ENCODE measurements around the gene PLN. TPM values are rescaled to one million over a fixed set of nuclear protein-coding genes. Genes with fewer than 3 reads are reported as not detected.

Gene PLN
- total RNA-seq, 1 experiment from 2014 or later, result not detected

DNA sequence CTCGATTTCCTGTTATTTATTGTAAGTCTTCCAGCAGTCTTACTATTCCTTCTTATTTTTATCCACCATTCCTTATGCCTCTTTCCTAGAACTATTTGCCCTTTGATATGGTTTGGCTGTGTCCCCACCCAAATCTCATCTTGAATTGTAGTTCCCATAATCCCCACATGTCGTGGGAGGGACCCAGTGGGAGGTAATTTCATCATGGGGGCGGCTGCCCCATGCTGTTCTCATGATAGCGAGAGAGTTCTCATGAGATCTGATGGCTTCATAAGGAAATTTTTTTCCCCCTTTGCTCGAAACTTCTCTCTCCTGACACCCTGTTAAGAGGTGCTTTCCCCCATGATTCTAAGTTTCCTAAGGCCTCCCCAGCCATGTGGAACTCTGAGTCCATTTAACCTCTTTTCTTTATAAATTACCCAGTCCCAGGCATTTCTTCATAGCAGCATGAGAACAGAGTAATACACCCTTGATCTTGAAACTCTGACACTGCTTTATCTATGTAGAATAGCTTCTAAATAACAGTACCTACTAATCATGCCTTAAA is 48.8 kb downstream of the PLN start:
- no peak for DNase-seq (ENCODE audit: low read depth, low spot score)
- in situ Hi-C loops (cut with HindIII; ENCODE audit: low pct_unique_long_range_greater_than_20kb, low sequenced_read_pairs), result no loop called here

DNA sequence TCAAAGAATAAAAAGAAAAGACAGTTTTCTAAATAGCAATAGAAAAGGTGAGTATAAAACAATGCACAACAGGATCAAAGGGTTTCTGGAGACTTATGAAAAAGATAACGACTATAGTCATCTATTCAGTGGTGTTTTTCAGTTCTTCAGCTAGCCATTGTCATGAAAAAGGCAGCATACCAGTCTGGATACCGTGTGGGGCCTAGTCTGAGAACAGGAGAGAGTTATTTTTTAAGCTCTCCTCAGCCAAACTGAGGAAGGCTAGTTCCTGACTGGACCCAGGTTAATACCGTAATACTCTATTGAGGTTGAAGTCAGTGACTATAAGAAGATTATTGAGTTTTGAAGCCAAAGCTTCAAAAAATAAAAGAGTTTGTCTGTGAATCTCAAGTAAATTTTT is 49.5 kb downstream of the PLN start:
- DNase-seq (ENCODE audit: low read depth, low spot score), result no peak
- in situ Hi-C loops (cut with HindIII; ENCODE audit: low pct_unique_long_range_greater_than_20kb, low sequenced_read_pairs), result no loop called here

DNA sequence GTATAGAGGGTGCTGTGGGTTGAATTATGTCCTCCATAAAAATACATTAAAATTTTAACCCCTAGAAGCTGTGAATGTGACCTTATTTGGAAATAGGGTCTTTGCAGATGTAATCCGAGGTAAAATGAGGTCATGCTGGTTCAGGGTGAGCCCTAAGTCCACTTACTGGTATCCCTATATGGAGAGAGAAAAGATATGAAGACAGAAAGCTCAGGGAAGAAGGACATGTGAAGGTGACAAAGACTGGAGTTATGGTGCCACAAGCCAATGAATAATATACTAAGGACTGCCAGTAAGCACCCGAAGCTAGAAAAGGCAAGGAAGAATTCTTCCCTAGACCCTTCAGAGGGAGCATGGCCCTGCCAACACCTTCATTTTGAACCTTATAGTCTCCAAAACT is 50.2 kb downstream of the PLN start:
- DNase-seq (ENCODE audit: low read depth, low spot score), result no peak
- in situ Hi-C loops (cut with HindIII; ENCODE audit: low pct_unique_long_range_greater_than_20kb, low sequenced_read_pairs), result no loop called here

DNA sequence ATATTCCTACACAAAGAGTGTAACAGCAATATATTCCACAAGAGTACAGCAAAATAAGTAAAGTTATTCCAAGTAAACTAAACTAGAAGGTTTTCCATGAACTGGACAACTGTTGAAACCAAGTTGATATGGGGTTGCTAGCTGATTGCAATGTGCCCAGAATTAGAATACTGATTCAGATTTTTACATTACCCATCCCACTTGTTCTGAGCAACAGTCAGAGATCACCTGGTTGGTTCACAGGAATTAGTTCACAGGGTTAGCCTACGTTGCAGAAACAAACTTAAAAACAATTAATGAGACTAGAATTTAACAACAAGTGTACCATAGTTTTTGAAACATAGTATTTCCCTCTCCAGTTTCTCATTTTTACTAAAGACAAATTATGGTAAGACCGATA is 54.2 kb downstream of the PLN start:
- DNase-seq (ENCODE audit: low read depth, low spot score), result no peak
- in situ Hi-C loops (cut with HindIII; ENCODE audit: low pct_unique_long_range_greater_than_20kb, low sequenced_read_pairs), result no loop called here

DNA sequence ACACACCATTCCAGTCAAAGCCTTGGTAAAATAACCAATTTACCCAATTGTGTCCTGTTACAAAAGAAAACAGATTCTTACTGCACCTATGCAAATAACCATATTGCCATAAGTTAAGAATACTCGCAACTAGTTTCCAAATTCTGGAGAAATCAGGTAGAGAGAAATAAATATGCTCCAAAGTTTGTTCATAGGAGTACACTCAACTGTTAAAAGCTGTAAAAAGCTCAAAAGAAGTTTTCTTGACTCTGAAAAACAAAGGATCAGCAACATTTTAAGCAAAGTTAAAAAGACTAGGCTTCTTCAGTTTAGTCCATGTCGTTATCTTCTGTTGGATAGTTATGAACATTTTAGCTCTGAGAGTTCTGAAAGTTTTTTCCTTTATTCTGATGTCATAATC is 55.3 kb downstream of the PLN start:
- in situ Hi-C loops (cut with HindIII; ENCODE audit: low pct_unique_long_range_greater_than_20kb, low sequenced_read_pairs), result no loop called here
- DNase-seq (ENCODE audit: low read depth, low spot score), result no peak

DNA sequence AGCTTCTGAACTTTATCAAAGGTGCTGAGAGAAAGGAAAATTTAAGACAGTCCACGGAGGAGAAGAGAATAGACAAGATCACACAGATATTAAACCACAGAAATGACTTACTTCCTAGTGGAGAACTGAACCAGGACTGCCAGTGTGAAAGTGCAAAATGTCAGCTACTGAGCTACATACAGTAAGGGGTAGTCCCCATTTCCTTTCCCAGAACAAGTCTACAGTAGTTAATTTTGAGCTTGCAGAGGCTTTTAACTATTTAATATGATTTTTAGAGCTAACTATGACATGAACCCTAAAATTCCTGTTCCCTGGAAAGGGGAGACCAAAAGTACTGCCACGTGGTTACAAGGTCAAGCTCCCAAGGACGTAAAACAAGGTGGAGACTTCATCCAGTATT is 58.2 kb downstream of the PLN start:
- in situ Hi-C loops (cut with HindIII; ENCODE audit: low pct_unique_long_range_greater_than_20kb, low sequenced_read_pairs), result no loop called here
- no peak for DNase-seq (ENCODE audit: low read depth, low spot score)

DNA sequence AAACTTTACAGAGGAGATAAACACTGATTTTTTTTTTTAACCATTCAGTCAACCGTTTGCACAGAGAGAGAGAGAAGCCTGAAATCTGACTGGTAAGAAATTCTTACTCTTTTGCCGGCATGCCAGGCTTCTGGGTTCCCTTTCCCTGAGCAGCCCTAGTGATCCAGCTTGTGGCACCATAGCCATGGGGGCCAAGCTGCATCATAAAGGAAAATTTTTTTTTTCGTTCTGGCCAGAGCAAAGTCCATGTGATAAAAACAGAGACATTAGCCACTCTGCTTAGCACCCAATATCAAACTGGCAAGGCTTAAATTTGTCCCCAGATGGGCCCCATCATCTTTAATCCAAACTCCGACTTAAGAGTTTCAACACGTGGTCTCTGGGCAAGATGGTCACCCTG is 58.8 kb downstream of the PLN start:
- in situ Hi-C loops (cut with HindIII; ENCODE audit: low pct_unique_long_range_greater_than_20kb, low sequenced_read_pairs), result no loop called here
- DNase-seq (ENCODE audit: low read depth, low spot score), result no peak

Other genes with a start within 250 kb of the PLN start
- gene CEP85L, start 103.3 kb downstream of the PLN start, total RNA-seq (2014; rRNA removed; shearing (Covaris generic)), result 12.1 and 16.5 TPM in 2 replicates